Panc1 (cell line): ENCODE results near the gene SAP30BP. TPM values are rescaled to one million over a fixed set of nuclear protein-coding genes. Genes with fewer than 3 reads are reported as not detected.

ENCODE experiments used
- ATAC-seq: fragments of 200-7000 bp; cut with Tn5 transposase; 2 replicates; pipeline ENCODE4 v1.9.1; 2020; ENCODE audit warnings: mild to moderate bottlenecking, moderate library complexity
- BruUV-seq: library from RNA; stranded (reverse); fragments of 400-500 nt; replicated peaks from 2 replicates; lab custom pipeline; 2021; lab: Mats Ljungman, UMichigan
- CTCF ChIA-PET: fragments of 300-600 bp; sonication (Branson Sonifier 250); formaldehyde crosslinking; loops from one replicate; lab custom pipeline; 2022; ENCODE audit warnings: antibody characterized with exemption; lab: Charles Lee
- POLR2A ChIA-PET: fragments of 300-600 bp; sonication (Branson Sonifier 250); formaldehyde crosslinking; loops from one replicate; lab custom pipeline; 2022; ENCODE audit warnings: antibody characterized with exemption; lab: Charles Lee
- DNase-seq: peaks from one replicate; pipeline ENCODE4 v3.0.0-alpha.2; 2010; ENCODE audit warnings: low read depth, low spot score
- H3K27ac ChIP-seq: 2 replicates; pipeline ENCODE4 v1.5.1; 2011; ENCODE audit warnings: mild to moderate bottlenecking, low read length, inconsistent platforms
- H3K27me3 ChIP-seq: fragments of 200-500 bp; sonication (Bioruptor generic); 2 replicates; pipeline ENCODE4 v1.6.0; 2014; ENCODE audit warnings: low read length, inconsistent platforms; ENCODE audit not compliant: control insufficient read depth, insufficient read depth
- H3K36me3 ChIP-seq: fragments of 200-500 bp; sonication (Bioruptor generic); 2 replicates; pipeline ENCODE4 v1.5.1; 2014; ENCODE audit warnings: inconsistent platforms, mild to moderate bottlenecking, low read length, moderate library complexity; ENCODE audit not compliant: control insufficient read depth, insufficient read depth
- H3K4me1 ChIP-seq: 2 replicates; pipeline ENCODE4 v1.5.1; 2011; ENCODE audit warnings: inconsistent platforms, mild to moderate bottlenecking, low read length, moderate library complexity; ENCODE audit not compliant: control insufficient read depth, insufficient read depth
- H3K4me3 ChIP-seq, 2 experiments: 2 replicates each; pipeline ENCODE4 v1.5.1; 2011 to 2012; ENCODE audit warnings: low read depth in 2 of 2, low read length in 2 of 2, mild to moderate bottlenecking in 2 of 2, inconsistent platforms in 1 of 2, moderate library complexity in 1 of 2
- H3K9me3 ChIP-seq: fragments of 200-500 bp; sonication (Bioruptor generic); 2 replicates; pipeline ENCODE4 v1.5.1; 2014; ENCODE audit warnings: low read depth, mild to moderate bottlenecking, inconsistent platforms, low read length, moderate library complexity; ENCODE audit not compliant: control insufficient read depth, insufficient read depth
- CTCF ChIP-seq: fragments of 450-650 bp; IDR thresholded peaks from 2 replicates; pipeline ENCODE4 v1.5.1; 2017; ENCODE audit warnings: mild to moderate bottlenecking
- POLR2AphosphoS5 ChIP-seq: IDR thresholded peaks from 2 replicates; pipeline ENCODE4 v1.6.1; 2012; ENCODE audit warnings: mild to moderate bottlenecking, low read depth, low read length, moderate library complexity
- REST ChIP-seq, 2 experiments: IDR thresholded peaks; 2 replicates each; pipeline ENCODE4 v1.6.1; 2011 to 2012; ENCODE audit warnings: low read depth in 2 of 2, control low read depth in 1 of 2, low read length in 1 of 2, mild to moderate bottlenecking in 1 of 2, moderate library complexity in 1 of 2; ENCODE audit not compliant: insufficient read depth in 1 of 2
- SIN3A ChIP-seq: IDR thresholded peaks from 2 replicates; pipeline ENCODE4 v1.6.1; 2012; ENCODE audit warnings: low read depth, mild to moderate bottlenecking, low read length, moderate library complexity, borderline replicate concordance; ENCODE audit not compliant: insufficient read depth
- TCF7L2 ChIP-seq: IDR thresholded peaks from 2 replicates; pipeline ENCODE4 v1.6.1; 2011; ENCODE audit warnings: mild to moderate bottlenecking, low read depth, low read length, inconsistent platforms
- in situ Hi-C: cut with HindIII; loops from 2 replicates; pipeline ENCODE4 v1.10.0; 2016; ENCODE audit warnings: low sequenced_read_pairs, low pct_unique_long_range_greater_than_20kb
- intact Hi-C: fragments of 100-400 bp; cut with micrococcal nuclease; formaldehyde crosslinking; loops from one replicate; pipeline ENCODE4 v1.10.0; 2022; ENCODE audit not compliant: unreplicated experiment
- total RNA-seq: library from RNA; stranded (reverse); gene quantifications from one replicate; pipeline ENCODE4 v1.2.1, GENCODE V29; 2021; ENCODE audit not compliant: unreplicated experiment

Gene SAP30BP
- total RNA-seq, 1 experiment from 2014 or later = 138 TPM

GRCh38 chr17:75698659-75699058, 31.5 kb downstream of the SAP30BP start:
- no peak overlapping the region for H3K4me3 ChIP-seq
- H3K27ac ChIP-seq = peak overlapping the region; percentile 87
- peaks cover 18% of the 10 kb centered on the region for H3K36me3 ChIP-seq
- H3K4me1 ChIP-seq = peaks cover 73% of the 10 kb centered on the region
- DNase-seq = no peak
- ChIA-PET CTCF (no interaction called here), POLR2A (interaction anchor here (0.8 kb wide), 1 partner anchor 23 kb away, joined by 4 read pairs; the partner anchor contains the start of gene ITGB4)
- no peaks in the 10 kb centered on the region for H3K9me3 ChIP-seq
- no peaks in the 10 kb centered on the region for H3K27me3 ChIP-seq
- no TSS peak for BruUV-seq
- ATAC-seq = no peak
- intact Hi-C loops (no loop called here), in situ Hi-C loops (no loop called here)
- TF ChIP-seq TCF7L2 (no peak), CTCF (no peak)

- POLR2A ChIA-PET = no interaction called here
These were observed 34.1 kb downstream of the SAP30BP start for GRCh38 chr17:75701288-75701687.

More at GRCh38 chr17:75701288-75701687, 34.1 kb downstream of the SAP30BP start:
- peaks cover 55% of the 10 kb centered on the region for H3K4me1 ChIP-seq
- intact Hi-C loops = no loop called here
- ATAC-seq (no peak), DNase-seq (no peak)
- peaks cover 20% of the 10 kb centered on the region for H3K36me3 ChIP-seq
- in situ Hi-C loops = no loop called here
- no peak overlapping the region for H3K4me3 ChIP-seq
- H3K27me3 ChIP-seq = no peaks in the 10 kb centered on the region
- peak overlapping the region; percentile 87 for H3K27ac ChIP-seq
- no TSS peak for BruUV-seq
- no peaks in the 10 kb centered on the region for H3K9me3 ChIP-seq
- TF ChIP-seq CTCF (no peak), REST (IDR thresholded peaks at IDR 0.05; ENCODE audit: insufficient read depth in 1 of 2, low read depth in 2 of 2, low read length in 1 of 2) (no peak), TCF7L2 (no peak), POLR2AphosphoS5 (no peak), SIN3A (no peak)
- CTCF ChIA-PET = no interaction called here
